Glomerular endothelial cell (primary cell): Measurements from ENCODE around the gene WBP11. TPM values are rescaled to one million over a fixed set of nuclear protein-coding genes. Genes with fewer than 3 reads are reported as not detected.

ENCODE experiments used
- total RNA-seq: library from RNA; depleted of rRNA; stranded (reverse); fragments of >200 nt; gene quantifications from 2 replicates; pipeline ENCODE4 v1.2.3, GENCODE V29; 2015

Gene WBP11
- total RNA-seq, 1 donor from 2014 or later = 24.1 TPM

Other genes starting within 250 kb of the WBP11 start
- gene PLBD1, start 235.6 kb downstream of the WBP11 start, total RNA-seq = 0.23 and 0.29 TPM in 2 replicates
- not detected in 2 replicates for gene GUCY2C, start 106.9 kb downstream of the WBP11 start, total RNA-seq
- 0.24 and 2.1 TPM in 2 replicates for gene C12orf60, start 192 bp upstream of the WBP11 start, total RNA-seq
- 0.05 and 0.12 TPM in 2 replicates for gene SMCO3, start 10.7 kb upstream of the WBP11 start, total RNA-seq
- gene ART4, start 40.0 kb upstream of the WBP11 start, total RNA-seq = 0.29 and 1.8 TPM in 2 replicates
- gene MGP, start 82.4 kb upstream of the WBP11 start, total RNA-seq = 2.6 and 9.1 TPM in 2 replicates
- not detected in 2 replicates for gene ERP27, start 135.1 kb upstream of the WBP11 start, total RNA-seq
- 272 and 438 TPM in 2 replicates for gene ARHGDIB, start 158.1 kb upstream of the WBP11 start, total RNA-seq
- gene PDE6H, start 169.6 kb upstream of the WBP11 start, total RNA-seq = not detected in 2 replicates